ENCODE data around the gene DUSP14. TPM values are rescaled to one million over a fixed set of nuclear protein-coding genes. Genes with fewer than 3 reads are reported as not detected.

Gene DUSP14
- total and polyA plus RNA-seq, 2 experiments from 2014 or later: 36.7 to 38.7 TPM

GRCh38 chr17:37463039-37463438, 26.7 kb upstream of the DUSP14 start:
- H2AFZ ChIP-seq: no peak overlapping the region
- H3K79me2 ChIP-seq (replicated peaks; ENCODE audit: insufficient read depth): no peaks in the 10 kb centered on the region
- no peak overlapping the region for H3K27ac Mint-ChIP-seq
- no peak overlapping the region for H3K4me3 ChIP-seq
- H3K4me1 Mint-ChIP-seq: no peaks in the 10 kb centered on the region
- no peaks in the 10 kb centered on the region for H3K9me3 Mint-ChIP-seq
- no peaks in the 10 kb centered on the region for H3K27me3 Mint-ChIP-seq (ENCODE audit: insufficient read depth, low read depth, poor library complexity)
- DNase-seq (ENCODE audit: low spot score) (no peak), ATAC-seq (no peak)
- H4K20me1 ChIP-seq (replicated peaks; ENCODE audit: insufficient read depth): no peaks in the 10 kb centered on the region
- H3F3A ChIP-seq (replicated peaks; ENCODE audit: low read depth): 0 out of 2 replicates have a peak, but pooled peaks cover 3% of the 10 kb centered on the region
- no peaks in the 10 kb centered on the region for H3K9me2 ChIP-seq (ENCODE audit: insufficient read depth)
- no peaks in the 10 kb centered on the region for H3K4me1 ChIP-seq (ENCODE audit: insufficient read depth)
- H3K36me3 ChIP-seq (ENCODE audit: insufficient read depth): no peaks in the 10 kb centered on the region; the same call in 1 of the 2 replicates
- no peak overlapping the region for H3K4me3 Mint-ChIP-seq
- no peak for TF ChIP-seq EZH2 (IDR thresholded peaks at IDR 0.05; ENCODE audit: low read depth, unreplicated experiment)
- no peak for TF ChIP-seq REST (IDR thresholded peaks at IDR 0.05; ENCODE audit: unreplicated experiment)
- no peak for TF ChIP-seq EZH2phosphoT487 (IDR thresholded peaks at IDR 0.05; ENCODE audit: unreplicated experiment)
- TF ChIP-seq CTCF (conservative IDR thresholded peaks at IDR 0.05; ENCODE audit: low read depth in 2 of 2): no peak
- TF ChIP-seq NANOG (IDR thresholded peaks at IDR 0.05; ENCODE audit: borderline replicate concordance): no peak
- TF ChIP-seq CREB1 (CRISPR knock-in tag; IDR thresholded peaks at IDR 0.05; ENCODE audit: low read depth): no peak
- TF ChIP-seq ETS1 (IDR thresholded peaks at IDR 0.05): no peak
- peaks cover 31% of the 10 kb centered on the region; the same call in 2 of the 3 replicates for H3K36me3 Mint-ChIP-seq (ENCODE audit: low read depth)
- no peak overlapping the region for H3K4me2 ChIP-seq
- H3K27me3 ChIP-seq (ENCODE audit: insufficient read depth): no peaks in the 10 kb centered on the region
- H3K27ac ChIP-seq (ENCODE audit: low read depth): no peak overlapping the region

- Histone ChIP-seq H3K27me3 (ENCODE audit: insufficient read depth) (no peaks in the 10 kb centered on the region), H3K27ac (ENCODE audit: low read depth) (no peak overlapping the region), H3K9me2 (ENCODE audit: insufficient read depth) (no peaks in the 10 kb centered on the region), H3K36me3 (ENCODE audit: insufficient read depth) (peaks cover 5% of the 10 kb centered on the region; the same call in 1 of the 2 replicates), H3K4me1 (ENCODE audit: insufficient read depth) (no peaks in the 10 kb centered on the region), H3F3A (replicated peaks; ENCODE audit: low read depth) (0 out of 2 replicates have a peak, but pooled peaks cover 3% of the 10 kb centered on the region), H2AFZ (no peak overlapping the region), H3K4me3 (no peak overlapping the region), H3K79me2 (replicated peaks; ENCODE audit: insufficient read depth) (no peaks in the 10 kb centered on the region), H3K4me2 (no peak overlapping the region), H4K20me1 (replicated peaks; ENCODE audit: insufficient read depth) (no peaks in the 10 kb centered on the region)
- DNase-seq (ENCODE audit: low spot score) (no peak), ATAC-seq (no peak)
- Mint-ChIP-seq H3K9me3 (no peaks in the 10 kb centered on the region), H3K4me1 (no peaks in the 10 kb centered on the region), H3K4me3 (no peak overlapping the region), H3K27ac (no peak overlapping the region), H3K27me3 (ENCODE audit: insufficient read depth, low read depth, poor library complexity) (no peaks in the 10 kb centered on the region), H3K36me3 (ENCODE audit: low read depth) (peaks cover 21% of the 10 kb centered on the region)
- TF ChIP-seq EZH2 (IDR thresholded peaks at IDR 0.05; ENCODE audit: low read depth, unreplicated experiment): no peak
- TF ChIP-seq ETS1 (IDR thresholded peaks at IDR 0.05): no peak
- TF ChIP-seq ZNF331 (CRISPR knock-in tag; IDR thresholded peaks at IDR 0.05; ENCODE audit: low read depth): no peak
- no peak for TF ChIP-seq JUNB (IDR thresholded peaks at IDR 0.05; ENCODE audit: unreplicated experiment)
- TF ChIP-seq CREB1 (CRISPR knock-in tag; IDR thresholded peaks at IDR 0.05; ENCODE audit: low read depth): no peak
- no peak for TF ChIP-seq REST (IDR thresholded peaks at IDR 0.05; ENCODE audit: unreplicated experiment)
- no peak for TF ChIP-seq EZH2phosphoT487 (IDR thresholded peaks at IDR 0.05; ENCODE audit: unreplicated experiment)
- TF ChIP-seq POLR2AphosphoS5 (IDR thresholded peaks at IDR 0.05; ENCODE audit: low read depth): no peak
- no peak for TF ChIP-seq NANOG (IDR thresholded peaks at IDR 0.05; ENCODE audit: borderline replicate concordance)
- TF ChIP-seq STAT1 (IDR thresholded peaks at IDR 0.05; ENCODE audit: unreplicated experiment): no peak
Measured at GRCh38 chr17:37465069-37465616, 24.5 kb upstream of the DUSP14 start.

All from GM23338 (cell line).